ENCODE measurements around the gene UMODL1.
"Not testable (repeated sequence)": the region's sequence is repeated elsewhere in the genome, so short reads cannot be mapped to it uniquely, and the experiment has no call there.

Gene UMODL1

GRCh38 chr21:42112857-42113256 is 41.7 kb downstream of the UMODL1 start:
- no peak for DNase-seq (ENCODE audit: low read depth)

- DNase-seq (ENCODE audit: low read depth), result no peak
These were observed 42.9 kb downstream of the UMODL1 start for GRCh38 chr21:42113926-42114409.

GRCh38 chr21:42114646-42115045 is 43.5 kb downstream of the UMODL1 start:
- DNase-seq (ENCODE audit: low read depth), result no peak

GRCh38 chr21:42115136-42115683 is 44.1 kb downstream of the UMODL1 start:
- DNase-seq (ENCODE audit: low read depth), result no peak

GRCh38 chr21:42116551-42116950 is 45.4 kb downstream of the UMODL1 start:
- DNase-seq (ENCODE audit: low read depth), result not testable (repeated sequence)

GRCh38 chr21:42117229-42117966 is 46.3 kb downstream of the UMODL1 start:
- DNase-seq (ENCODE audit: low read depth), result peak; percentile 53

- no peak for DNase-seq (ENCODE audit: low read depth)
These were observed 47.1 kb downstream of the UMODL1 start for GRCh38 chr21:42117967-42118780.

GRCh38 chr21:42118901-42119300 is 47.8 kb downstream of the UMODL1 start:
- DNase-seq (ENCODE audit: low read depth), result no peak

GRCh38 chr21:42120101-42120902 is 49.2 kb downstream of the UMODL1 start:
- DNase-seq (ENCODE audit: low read depth), result no peak

GRCh38 chr21:42120903-42121535 is 49.9 kb downstream of the UMODL1 start:
- DNase-seq (ENCODE audit: low read depth), result no peak

GRCh38 chr21:42121794-42122193 is 50.7 kb downstream of the UMODL1 start:
- DNase-seq (ENCODE audit: low read depth), result no peak

GRCh38 chr21:42122398-42122797 is 51.3 kb downstream of the UMODL1 start:
- DNase-seq (ENCODE audit: low read depth), result no peak

GRCh38 chr21:42122808-42123207 is 51.7 kb downstream of the UMODL1 start:
- no peak for DNase-seq (ENCODE audit: low read depth)

GRCh38 chr21:42123219-42123908 is 52.2 kb downstream of the UMODL1 start:
- no peak for DNase-seq (ENCODE audit: low read depth)

- DNase-seq (ENCODE audit: low read depth), result no peak
These were observed 53.0 kb downstream of the UMODL1 start for GRCh38 chr21:42124081-42124480.

- DNase-seq (ENCODE audit: low read depth), result no peak
These were observed 53.9 kb downstream of the UMODL1 start for GRCh38 chr21:42124826-42125570.

GRCh38 chr21:42125571-42126544 is 54.7 kb downstream of the UMODL1 start:
- no peak for DNase-seq (ENCODE audit: low read depth)

GRCh38 chr21:42127164-42128150 is 56.3 kb downstream of the UMODL1 start:
- DNase-seq (ENCODE audit: low read depth), result no peak
